ENCODE data around the gene BAZ2B. TPM values are rescaled to one million over a fixed set of nuclear protein-coding genes. Genes with fewer than 3 reads are reported as not detected.

Gene BAZ2B
- total and polyA plus RNA-seq, 3 donors from 2014 or later: 23.5 to 132 (median 119) TPM

DNA sequence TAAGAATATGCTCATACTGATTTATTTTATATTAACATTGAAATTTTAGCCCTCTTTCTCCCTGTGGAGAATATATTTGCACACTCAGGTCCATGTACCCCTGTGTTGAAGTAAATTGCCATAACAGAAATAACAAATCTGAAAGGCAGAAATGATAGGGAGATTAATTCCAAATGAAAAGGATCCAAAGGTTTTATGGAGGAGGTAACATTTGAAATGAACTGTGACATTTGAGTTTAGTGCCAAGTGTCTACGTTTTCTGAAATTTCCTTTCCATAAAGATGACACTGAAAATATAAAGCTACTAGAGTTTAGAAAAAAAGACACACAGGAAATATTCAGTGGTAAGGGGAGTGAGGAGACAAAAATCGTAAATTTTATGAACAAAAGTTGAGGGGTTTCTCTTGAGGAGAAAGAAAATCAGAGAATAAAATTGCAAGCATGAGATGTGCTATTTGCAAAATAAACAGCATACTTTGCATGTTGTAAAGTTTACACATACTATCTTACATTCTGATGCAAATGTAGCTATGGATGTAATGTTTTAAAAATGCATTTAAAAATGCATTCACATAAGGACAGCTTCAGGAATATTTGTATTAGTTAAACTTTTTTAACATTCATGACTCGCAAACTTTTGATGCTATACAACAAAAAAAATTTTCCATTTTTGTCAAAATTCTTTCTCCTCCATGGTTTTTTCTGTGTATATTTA, 69.5 kb downstream of the BAZ2B start:
- Histone ChIP-seq H3K27me3 (no peaks in the 10 kb centered on the region), H3K36me3 (ENCODE audit: low read depth, missing control alignments) (no peaks in the 10 kb centered on the region), H3K9me3 (no peaks in the 10 kb centered on the region), H3K4me1 (no peaks in the 10 kb centered on the region), H3K27ac (no peak overlapping the region), H3K4me3 (no peak overlapping the region)
- intact Hi-C loops (cut with DNase I; ENCODE audit: low total_unique reads): no loop called here
- TF ChIP-seq, protein P1, sequence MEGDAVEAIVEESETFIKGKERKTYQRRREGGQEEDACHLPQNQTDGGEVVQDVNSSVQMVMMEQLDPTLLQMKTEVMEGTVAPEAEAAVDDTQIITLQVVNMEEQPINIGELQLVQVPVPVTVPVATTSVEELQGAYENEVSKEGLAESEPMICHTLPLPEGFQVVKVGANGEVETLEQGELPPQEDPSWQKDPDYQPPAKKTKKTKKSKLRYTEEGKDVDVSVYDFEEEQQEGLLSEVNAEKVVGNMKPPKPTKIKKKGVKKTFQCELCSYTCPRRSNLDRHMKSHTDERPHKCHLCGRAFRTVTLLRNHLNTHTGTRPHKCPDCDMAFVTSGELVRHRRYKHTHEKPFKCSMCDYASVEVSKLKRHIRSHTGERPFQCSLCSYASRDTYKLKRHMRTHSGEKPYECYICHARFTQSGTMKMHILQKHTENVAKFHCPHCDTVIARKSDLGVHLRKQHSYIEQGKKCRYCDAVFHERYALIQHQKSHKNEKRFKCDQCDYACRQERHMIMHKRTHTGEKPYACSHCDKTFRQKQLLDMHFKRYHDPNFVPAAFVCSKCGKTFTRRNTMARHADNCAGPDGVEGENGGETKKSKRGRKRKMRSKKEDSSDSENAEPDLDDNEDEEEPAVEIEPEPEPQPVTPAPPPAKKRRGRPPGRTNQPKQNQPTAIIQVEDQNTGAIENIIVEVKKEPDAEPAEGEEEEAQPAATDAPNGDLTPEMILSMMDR (IDR thresholded peaks at IDR 0.05): no peak
- no peak for TF ChIP-seq POLR2A (IDR thresholded peaks at IDR 0.05)
- DNase-seq: no peak
- 88 to 91% methylated on average over 3 of the region's 3 CpGs for WGBS, 2 donors

DNA sequence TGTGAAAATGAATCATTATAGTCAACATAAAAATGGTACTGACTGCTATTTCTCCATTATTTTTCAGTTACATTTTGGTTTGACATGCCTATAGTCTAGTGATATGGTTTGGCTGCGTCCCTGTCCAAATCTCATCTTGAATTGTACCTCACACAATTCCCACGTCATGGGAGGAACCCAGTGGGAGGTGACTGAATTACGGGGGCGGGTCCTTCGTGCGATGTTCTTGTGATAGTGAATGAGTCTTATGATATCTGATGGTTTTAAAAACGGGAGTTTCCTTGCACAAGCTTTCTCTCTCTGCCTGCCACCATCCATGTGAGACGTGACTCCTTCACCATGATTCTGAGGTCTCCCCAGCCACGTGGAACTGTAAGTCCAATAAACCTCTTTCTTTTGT, 70.3 kb downstream of the BAZ2B start:
- no peaks in the 10 kb centered on the region for H3K36me3 ChIP-seq (ENCODE audit: low read depth, missing control alignments)
- H3K4me3 ChIP-seq: no peak overlapping the region
- WGBS, 2 donors: 65 to 83% methylated on average over 9 of the region's 9 CpGs
- H3K27me3 ChIP-seq: no peaks in the 10 kb centered on the region
- H3K9me3 ChIP-seq: no peaks in the 10 kb centered on the region
- no peak for DNase-seq
- TF ChIP-seq POLR2A (IDR thresholded peaks at IDR 0.05): no peak
- TF ChIP-seq, protein P1 (IDR thresholded peaks at IDR 0.05): no peak
- no peak overlapping the region for H3K27ac ChIP-seq
- intact Hi-C loops (cut with DNase I; ENCODE audit: low total_unique reads): no loop called here
- H3K4me1 ChIP-seq: no peaks in the 10 kb centered on the region

DNA sequence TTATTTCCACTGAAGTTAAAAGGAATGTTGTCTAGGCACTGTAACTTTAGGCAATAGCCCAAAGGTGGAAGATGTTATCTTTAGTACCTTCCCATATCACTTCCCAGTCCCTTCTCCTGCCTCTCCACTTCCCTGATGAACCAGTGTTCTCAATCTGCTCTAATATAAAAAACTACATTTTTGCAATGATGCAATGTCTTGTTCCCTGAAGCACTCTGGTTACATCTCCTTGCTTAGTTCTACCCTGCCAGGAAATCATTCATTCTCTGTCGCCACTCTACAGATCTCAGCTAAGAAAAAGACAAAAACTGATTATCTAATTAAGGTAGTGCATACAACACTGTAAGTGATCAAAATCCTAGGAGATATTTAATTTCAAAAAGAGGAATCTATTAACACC, 71.3 kb downstream of the BAZ2B start:
- intact Hi-C loops (cut with DNase I; ENCODE audit: low total_unique reads): no loop called here
- WGBS, 2 donors: 85 to 98% methylated on average over 1 of the region's 1 CpG

DNA sequence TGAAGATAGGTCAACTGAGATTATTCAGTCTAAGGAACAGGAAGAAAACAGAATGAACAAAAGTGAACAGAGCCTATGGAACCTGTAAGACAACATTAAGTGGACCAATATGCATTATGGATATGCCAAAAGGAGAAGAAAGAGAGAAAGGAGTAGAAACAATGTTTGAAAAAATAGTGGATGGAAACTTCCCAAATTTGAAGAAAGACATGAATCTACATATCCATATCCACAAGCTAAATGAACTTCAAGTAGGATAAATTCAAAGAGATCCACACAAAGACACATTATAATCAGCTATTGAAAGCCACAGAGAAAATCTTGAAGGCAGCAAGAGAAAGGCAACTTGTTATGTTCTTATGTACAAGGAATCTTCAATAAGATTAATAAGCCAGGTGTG, 74.2 kb downstream of the BAZ2B start:
- TF ChIP-seq POLR2A (IDR thresholded peaks at IDR 0.05): no peak
- TF ChIP-seq, protein P1 (IDR thresholded peaks at IDR 0.05): no peak
- H3K27me3 ChIP-seq: no peaks in the 10 kb centered on the region

More for the DNA sequence above, 71.3 kb downstream of the BAZ2B start:
- H3K9me3 ChIP-seq: no peaks in the 10 kb centered on the region
- no peak overlapping the region for H3K27ac ChIP-seq
- no peak overlapping the region for H3K4me3 ChIP-seq
- no peaks in the 10 kb centered on the region for H3K36me3 ChIP-seq (ENCODE audit: low read depth, missing control alignments)
- TF ChIP-seq, protein P1 (IDR thresholded peaks at IDR 0.05): no peak
- no peak for TF ChIP-seq POLR2A (IDR thresholded peaks at IDR 0.05)
- no peaks in the 10 kb centered on the region for H3K4me1 ChIP-seq
- no peak for DNase-seq
- no peaks in the 10 kb centered on the region for H3K27me3 ChIP-seq

DNA sequence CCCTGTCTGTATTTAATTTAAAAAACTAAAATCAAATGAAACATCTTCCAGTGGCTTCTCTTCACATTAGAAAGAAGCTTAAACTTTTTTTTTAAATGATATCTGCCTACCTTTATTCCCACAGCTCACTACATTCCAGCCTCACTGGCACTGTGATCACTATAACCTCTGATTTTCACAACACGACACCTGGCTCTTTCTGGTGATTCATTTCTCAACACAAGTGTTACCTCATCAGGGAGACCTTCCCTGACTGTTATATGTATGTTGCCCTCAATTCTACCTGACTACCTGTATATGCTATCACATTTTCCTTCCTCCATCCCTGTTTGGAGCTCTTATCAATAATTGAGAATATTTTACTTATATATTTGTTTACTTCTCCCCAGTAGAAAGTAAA, 76.6 kb downstream of the BAZ2B start:
- intact Hi-C loops (cut with DNase I; ENCODE audit: low total_unique reads): no loop called here
- Histone ChIP-seq H3K36me3 (ENCODE audit: low read depth, missing control alignments) (no peaks in the 10 kb centered on the region), H3K27ac (no peak overlapping the region), H3K9me3 (no peaks in the 10 kb centered on the region), H3K4me3 (no peak overlapping the region), H3K27me3 (no peaks in the 10 kb centered on the region), H3K4me1 (no peaks in the 10 kb centered on the region)
- TF ChIP-seq, protein P1 (IDR thresholded peaks at IDR 0.05): no peak
- no peak for TF ChIP-seq POLR2A (IDR thresholded peaks at IDR 0.05)
- 100% methylated on average over 1 of the region's 1 CpG for WGBS, 2 donors
- DNase-seq: no peak

More for the DNA sequence above, 74.2 kb downstream of the BAZ2B start:
- DNase-seq: no peak
- no peaks in the 10 kb centered on the region for H3K9me3 ChIP-seq
- H3K4me1 ChIP-seq: no peaks in the 10 kb centered on the region
- no peaks in the 10 kb centered on the region for H3K36me3 ChIP-seq (ENCODE audit: low read depth, missing control alignments)
- intact Hi-C loops (cut with DNase I; ENCODE audit: low total_unique reads): no loop called here
- no peak overlapping the region for H3K27ac ChIP-seq
- no peak overlapping the region for H3K4me3 ChIP-seq

Measured in testis (tissue), 3 donors.